Stimulated activated CD8-positive, alpha-beta memory T cell treated with anti-CD3 and anti-CD28 coated beads, Interleukin-12 subunit alpha, Interleukin-12 subunit beta, amount 100 ng/mL, for 24 hours (primary cell): ENCODE data around the gene LRRC8A.
A peak's percentile ranks its signal among the peaks of the same experiment; 100 is the strongest.
"Not testable (repeated sequence)": the region's sequence is repeated elsewhere in the genome, so short reads cannot be mapped to it uniquely, and the experiment has no call there.

Source experiments
- DNase-seq: peaks from one replicate; pipeline ENCODE4 v3.0.0-alpha.2; 2020; ENCODE audit errors: extremely low read depth

The LRRC8A gene

DNA sequence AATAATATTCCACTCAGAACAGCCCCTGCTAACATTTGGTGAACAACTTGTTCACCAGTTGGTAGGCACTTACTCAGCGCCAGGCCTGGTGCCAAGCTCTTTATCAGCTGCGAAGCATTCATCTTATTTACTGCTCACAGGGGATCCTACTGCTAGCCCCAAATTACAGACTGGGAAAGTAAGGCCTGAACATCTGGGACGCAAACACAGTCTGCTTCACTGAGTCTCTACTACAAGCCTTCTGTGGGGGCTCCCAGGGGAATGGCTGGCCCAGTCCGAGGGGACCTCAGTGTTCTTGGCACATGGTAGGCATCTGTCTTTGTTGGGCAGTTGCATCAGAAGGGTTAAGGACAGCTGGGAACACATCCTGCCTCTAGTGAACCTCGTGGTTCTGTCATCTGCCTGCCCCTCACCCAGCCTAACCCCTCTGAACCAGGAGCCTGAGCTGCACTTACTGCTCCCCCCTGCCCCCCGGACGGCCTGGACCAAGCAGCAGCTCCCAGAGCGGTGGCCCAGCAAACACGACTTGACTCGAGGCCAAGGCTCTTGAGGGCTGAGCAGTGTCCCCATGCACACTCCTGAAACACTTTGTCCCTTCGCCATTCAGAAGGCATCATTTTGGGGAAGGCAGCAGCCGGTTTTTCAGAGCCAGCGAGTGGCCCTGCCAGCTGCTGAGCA, 38.6 kb downstream of the LRRC8A start, which contains the start of gene PHYHD1:
PHYHD1 (plus strand) TSS at position 602 of the 678 bp plus-strand sequence. CDS start 1,342 bp downstream, outside the sequence.
- no peak for DNase-seq

DNA sequence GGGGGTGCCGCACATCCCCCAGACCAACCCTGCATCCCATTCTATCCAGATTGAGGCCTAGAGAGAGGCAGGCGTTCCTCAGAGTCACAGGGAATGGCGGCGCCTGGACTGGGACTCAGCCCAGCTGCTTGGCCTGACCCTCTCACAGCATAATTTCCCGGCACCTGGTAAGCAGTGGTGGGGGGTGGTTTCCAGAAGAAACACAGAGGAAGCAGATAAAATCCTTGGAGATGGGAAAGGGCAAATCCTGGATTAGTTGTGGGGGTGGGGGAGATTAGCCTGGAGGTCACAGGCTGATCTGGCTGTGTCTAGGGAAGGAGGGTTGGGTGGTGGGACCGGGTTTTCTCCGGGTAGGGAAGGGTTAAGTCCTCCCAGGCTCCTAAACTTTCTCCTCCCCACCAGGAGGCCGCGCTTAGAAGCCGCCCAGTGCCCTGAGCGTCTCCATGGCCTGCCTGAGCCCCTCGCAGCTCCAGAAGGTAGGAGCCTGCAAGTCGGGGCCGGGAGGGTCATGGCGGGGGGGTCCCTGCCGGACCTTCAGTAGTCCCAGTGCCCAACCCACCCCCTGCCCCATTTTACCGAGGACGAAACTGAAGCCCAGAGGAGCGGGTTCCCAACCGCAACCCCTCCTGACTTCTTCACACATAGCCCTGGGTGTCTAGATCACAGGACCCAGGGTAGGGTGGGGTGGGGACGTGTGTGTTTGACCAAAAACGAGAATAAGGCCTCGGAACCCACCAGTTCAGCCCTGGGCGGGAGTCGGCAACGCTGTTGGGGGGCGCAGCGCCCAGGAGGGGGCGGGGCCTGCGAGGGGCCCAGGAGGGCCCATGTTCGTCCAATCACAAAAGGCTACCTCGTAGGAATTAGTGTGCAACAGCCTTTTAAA, 40.2 kb downstream of the LRRC8A start:
- no peak for DNase-seq

DNA sequence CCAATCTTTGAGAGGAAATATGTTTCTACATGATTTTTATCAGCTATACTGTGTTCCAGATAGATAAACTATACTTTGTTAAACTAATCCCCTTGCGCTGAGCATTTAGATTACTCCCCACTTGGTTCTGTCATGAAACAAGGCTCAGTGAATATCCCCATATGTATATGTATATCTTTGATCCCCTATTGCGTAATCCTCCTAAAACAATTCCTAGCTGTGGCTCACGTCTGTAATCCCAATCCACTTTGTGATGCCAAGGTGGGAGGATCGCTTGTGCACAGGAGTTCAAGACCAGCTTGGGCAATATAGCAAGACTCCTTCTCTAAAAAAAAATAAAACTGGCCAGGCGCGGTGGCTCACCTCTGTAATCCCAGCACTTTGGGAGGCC, 41.6 kb downstream of the LRRC8A start:
- DNase-seq: no peak

DNA sequence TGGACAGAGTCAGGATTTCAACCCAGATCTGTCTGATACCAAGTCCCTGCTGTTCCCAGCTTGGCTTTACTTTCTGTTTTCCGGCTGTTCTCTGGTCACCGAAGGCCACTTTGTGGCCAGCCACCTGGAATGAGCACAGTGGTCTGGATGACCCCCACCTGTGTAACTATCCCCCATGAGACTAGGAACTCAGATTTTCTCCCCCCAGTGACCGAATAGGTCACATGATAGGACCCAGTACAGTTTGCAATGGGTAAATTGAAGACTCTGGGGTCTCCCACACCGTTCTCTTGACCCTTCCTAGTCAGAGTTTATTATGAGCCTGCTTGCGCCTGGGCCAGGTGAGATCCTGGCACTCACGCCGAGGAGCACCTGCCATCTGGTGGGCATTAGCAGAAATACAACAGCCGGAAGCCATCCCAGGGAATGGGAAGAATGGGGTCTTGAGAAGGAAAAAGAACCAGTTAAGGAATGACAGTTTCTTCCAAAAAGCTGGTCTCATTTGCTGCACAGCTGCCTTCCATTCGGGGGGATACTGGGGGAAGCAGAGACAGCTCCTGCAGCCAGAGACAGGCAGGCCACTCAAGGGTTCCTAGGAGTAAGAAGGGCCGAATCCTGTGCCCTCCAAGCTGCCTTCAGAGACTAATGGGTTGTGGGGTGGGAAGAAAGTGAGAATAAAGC, 45.9 kb downstream of the LRRC8A start:
- DNase-seq: no peak

DNA sequence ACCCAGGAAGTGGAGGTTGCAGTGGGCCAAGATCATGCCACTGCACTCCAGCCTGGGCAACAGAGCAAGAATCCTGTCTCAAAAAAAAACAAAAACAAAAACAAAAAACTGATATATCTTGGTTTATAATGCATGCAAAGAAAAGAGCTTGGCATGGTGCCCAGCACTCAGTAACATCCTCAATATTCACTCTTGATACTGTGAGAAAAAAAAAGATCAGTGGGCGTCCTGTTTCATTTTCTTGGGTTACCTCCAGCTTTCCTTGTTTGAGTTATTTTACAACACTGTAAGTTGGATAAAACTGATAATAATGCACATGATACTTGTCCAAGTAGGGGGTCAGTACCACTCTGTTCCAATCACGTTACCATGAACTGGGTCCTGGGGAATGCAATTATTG, 46.7 kb downstream of the LRRC8A start:
- no peak for DNase-seq

DNA sequence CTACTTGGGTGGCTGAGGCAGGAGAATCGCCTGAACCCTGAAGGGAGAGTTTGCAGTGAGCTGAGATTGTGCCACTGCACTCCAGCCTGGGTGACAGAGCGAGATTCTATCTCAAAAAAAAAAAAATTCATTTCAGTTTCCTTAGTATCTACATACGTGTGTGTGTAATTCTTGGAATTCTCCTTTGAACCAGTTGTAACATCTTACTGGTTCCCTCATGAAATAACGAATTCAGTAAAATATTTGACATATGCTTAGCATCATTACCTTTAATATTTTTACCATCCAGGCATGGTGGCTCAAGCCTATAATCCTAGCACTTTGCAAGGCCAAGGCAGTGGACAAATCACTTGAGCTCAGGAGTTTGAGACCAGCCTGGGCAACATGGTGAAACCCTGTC, 47.6 kb downstream of the LRRC8A start:
- no peak for DNase-seq

DNA sequence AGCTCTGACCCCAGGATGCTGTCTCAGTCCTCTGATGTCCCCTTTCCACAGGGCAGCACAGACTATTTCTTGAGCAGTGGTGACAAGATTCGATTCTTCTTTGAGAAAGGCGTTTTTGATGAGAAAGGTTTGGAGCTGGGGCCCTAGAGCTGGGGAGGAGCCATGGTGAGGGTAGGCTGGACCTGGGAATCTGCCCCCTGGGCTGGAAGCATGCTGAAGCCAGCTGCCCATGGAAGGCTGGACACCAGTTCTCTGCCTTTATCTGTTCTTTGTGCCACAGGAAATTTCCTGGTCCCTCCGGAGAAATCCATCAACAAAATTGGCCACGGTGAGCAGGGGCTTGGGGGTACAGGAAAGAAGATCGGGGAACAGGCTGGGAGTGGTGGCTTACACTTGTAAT, 51.8 kb downstream of the LRRC8A start:
- no peak for DNase-seq

DNA sequence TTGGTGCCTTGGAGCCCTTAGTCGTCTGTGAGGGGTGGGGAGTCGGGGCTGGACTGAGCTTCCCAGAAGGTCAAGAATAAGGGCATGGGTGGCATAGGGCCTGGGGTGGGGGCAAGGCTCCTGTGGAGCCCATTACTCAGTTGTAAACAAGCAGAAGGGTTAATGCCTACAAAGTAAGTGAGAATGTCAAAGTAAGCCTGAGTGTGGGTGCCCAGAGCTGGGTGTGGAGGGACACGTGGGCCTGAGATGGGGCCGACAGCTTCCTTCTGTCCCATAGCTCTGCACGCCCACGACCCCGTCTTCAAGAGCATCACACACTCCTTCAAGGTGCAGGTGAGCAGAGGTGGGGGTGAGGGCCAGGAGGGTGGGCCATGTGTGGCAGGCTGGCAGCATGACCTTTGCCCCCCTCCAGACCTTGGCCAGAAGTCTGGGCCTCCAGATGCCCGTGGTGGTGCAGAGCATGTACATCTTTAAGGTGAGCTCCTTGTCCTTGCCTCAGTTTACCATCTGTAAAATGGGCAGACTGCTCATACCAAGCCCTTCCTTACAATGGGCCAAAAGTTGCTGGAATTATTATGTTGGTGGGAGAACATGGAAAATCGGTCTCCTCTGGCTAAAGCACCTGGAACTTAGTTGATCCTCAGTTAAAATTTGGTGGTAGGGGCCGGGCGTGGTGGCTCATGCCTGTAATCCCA, 54.4 kb downstream of the LRRC8A start:
- DNase-seq: no peak

DNA sequence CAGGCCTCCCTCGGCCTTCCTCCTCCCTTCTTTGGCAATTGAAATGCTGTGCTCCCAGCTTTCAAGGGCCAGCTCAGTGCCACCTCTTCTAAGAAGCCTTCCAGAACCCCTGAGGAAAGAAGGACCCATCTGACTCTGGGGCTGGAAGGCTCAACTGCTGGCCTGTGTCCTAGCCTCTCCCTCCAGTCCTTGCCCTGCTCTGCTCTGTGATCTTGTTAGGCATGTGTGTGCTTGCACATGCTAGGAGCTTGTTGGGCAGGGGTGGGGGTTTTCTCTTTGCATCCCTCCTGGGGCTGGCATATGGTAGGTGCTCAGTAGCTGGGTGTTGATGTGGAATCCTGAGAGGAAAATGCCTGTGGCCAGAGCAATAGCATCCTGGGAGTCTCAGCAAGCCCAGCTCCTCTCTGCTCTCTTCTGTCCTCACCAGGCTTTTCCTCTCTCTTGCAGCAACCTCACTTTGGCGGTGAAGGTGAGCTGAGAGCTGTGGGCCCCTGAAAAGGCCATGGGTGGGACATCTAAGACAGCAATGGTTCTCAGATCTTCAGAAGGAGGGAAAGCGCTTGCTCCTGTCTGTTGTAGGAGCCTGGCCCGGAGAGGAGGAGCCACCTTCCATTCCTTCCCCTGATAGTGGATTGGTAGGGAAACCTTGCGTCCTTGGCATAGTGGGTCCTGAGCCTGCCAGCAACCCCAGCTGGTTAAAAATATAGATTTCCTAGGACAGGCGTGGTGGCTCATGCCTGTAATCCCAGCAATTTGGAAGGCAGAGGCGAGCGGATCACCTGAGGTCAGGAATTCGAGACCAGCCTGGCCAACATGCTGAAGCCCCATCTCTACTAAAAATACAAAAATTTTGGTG, 55.6 kb downstream of the LRRC8A start:
- no peak for DNase-seq

DNA sequence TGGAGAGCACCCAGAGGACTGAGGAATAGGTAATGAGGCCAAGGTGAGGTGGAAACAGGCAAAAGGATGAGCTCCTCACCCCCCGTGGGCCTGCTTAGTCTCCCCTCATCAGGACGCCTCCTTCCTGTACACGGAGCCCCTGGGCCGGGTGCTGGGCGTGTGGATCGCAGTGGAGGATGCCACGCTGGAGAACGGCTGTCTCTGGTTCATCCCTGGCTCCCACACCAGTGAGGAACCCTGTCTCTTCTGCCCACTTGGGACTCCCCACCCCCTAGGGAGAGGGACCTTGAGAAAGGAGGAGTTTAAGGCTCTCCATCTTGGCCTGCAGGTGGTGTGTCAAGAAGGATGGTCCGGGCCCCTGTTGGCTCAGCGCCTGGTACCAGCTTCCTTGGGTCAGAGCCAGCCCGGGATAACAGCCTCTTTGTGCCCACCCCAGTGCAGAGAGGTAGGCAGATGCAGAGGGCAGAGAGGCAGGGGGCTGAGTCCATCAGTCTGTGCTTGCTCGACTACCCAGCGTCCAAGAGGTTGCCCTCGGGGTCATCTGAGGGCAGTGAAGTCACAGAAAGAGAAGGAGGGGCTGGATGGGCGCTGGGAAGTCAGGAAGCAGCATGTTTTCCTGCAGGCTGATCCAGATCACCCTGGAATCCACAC, 58.5 kb downstream of the LRRC8A start:
- no peak for DNase-seq

DNA sequence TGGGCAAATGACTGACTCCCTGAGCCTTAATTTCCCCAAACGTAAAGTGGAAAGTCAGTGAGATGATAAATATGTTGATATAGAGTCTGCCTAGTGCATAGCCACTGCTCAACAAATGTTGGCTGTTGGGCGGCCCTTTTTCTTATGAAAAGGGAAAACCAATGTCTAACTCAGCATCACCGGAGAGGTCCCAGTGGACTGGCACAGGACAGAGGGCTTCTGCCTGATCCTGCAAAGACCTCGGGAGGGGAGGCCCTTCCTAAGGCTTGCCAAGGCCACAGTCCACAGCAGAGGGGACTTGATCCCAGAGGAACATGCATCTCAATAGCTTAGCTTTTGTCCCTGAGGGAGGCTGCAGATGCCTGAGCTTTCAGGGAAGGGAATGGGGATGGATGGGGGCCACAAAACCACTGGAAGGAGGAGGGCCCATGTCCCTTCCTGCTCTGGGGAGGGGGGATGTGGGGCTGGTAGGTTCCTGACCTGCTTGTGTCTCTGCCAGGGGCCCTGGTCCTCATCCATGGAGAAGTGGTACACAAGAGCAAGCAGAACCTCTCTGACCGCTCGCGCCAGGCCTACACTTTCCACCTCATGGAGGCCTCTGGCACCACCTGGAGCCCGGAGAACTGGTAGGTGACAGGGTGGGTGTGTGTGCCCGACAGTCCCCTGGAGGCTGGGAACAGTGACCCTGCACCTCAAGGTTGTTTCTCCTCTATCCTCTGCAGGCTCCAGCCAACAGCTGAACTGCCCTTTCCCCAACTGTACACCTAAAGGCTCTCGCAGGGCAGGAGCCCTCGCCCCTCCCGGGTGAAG, 59.2 kb downstream of the LRRC8A start:
- no peak for DNase-seq

DNA sequence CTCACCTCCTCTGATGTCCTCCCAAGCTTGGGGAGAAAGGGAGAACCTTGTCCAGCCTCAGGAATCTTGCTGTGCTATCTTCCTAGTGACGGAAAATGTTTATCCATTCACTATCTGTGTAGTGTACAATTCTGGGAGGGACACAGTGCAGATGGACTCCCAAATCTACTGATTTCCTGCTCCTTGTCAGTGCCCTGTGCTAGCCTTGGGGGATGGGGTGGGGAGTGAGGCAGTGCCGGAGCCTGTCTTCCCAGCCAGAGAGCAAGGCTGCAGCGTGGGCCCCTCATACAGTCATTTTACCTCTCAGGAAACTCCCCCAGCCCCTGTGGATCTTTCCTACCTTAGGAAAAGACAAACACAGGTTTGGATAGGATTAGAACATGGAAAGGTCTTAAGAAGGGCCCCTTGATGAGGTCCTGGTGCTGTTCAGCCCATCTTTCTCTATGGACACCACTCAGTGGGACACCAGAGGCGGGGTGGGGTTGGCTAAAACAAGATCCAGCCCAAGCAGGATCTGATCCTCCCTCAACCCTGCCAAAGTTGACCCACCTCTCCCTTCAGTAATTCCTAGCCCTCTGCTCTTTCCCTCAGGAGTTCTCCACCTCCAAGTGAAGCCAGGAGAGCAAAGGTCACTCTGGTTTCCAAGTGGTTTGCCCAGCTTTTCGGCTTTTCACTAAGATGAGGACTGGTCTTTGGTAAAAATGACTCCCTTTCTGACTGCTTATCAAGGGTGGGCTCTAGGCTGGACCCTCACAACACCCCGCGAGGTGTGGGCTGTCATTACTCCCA, 62.1 kb downstream of the LRRC8A start:
- DNase-seq: no peak

DNA sequence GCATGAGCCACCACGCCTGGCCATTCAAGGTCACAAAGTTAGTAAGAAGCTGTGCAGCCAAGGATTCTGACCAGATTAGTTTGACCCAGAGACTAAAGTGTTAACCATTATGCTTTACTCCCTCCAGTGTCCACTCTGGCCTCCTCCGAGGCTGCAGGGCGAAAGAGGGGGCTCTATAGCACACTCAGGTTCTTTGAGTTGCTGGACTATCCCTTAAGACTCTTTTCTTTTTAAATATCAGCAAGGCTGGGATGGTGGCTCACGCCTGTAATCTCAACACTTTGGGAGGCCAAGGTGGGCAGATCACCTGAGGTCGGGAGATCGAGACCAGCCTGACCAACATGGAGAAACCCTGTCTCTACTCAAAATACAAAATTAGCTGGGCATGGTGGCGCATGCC, 63.0 kb downstream of the LRRC8A start:
- DNase-seq: not testable (repeated sequence)

DNA sequence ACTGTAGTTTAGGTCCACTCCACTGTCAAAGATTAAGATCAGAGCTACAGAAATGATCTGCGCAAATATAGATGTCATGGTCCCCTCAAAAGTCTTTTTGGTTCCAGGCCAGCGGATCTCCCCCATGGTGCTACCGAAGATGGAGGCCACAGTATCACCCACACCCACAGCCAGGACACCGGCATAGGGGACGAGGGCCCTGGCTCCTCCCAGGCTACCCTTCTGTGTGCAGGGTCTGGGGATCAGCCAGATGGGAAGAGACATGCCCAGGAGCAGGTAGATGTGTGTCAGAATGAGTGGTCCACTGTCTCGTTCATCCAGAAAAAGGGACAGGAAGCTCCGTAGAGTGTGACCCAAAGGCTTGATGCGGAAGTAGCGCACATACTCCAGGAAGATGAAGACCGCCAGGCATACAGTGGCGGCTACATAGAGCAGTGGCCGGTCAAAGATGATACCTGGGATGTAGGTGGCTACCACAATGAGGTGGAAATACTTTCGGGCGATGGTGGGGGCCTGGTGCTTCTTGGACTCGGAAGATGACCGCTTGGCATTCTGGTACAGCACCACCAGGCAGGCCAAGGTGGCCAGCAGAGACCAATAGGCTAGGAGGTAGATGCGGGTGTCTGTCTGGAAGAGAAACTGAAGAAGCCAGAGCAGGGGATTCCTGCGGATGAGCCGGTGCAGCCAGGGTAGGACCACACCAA, 64.0 kb downstream of the LRRC8A start:
- no peak for DNase-seq

DNA sequence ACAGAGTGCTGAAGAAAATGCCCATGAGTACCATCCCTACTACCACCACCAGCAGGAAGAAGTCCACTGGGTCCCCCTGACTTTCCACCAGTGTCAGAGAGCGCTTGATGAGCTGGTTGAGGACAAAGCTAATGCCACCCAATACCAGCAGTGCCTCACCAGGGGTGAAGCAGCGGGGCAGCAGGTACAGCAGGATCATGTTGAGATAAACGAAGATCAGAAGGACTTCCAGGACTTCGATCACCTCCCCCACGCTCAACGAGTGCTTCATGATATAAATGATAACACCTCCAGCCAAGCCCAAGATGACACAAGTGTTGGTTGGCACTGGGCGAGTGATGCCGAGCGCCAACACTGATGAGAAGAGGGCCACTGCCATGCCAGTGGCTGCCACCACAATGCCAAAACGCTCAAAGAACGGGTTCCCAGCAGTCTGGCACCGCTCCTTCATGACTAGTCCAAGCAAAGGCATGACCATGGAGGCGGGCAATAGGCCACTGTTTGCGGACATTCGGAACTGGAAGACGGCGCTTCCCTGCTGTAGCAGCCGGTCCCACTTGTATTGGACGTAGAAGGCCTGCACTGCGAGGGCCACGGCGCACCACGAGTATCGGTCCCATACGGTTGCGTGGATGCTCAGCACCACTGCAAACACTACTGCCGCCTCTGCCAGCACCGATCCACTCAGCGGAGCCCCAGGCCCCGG, 64.8 kb downstream of the LRRC8A start:
- DNase-seq: no peak

DNA sequence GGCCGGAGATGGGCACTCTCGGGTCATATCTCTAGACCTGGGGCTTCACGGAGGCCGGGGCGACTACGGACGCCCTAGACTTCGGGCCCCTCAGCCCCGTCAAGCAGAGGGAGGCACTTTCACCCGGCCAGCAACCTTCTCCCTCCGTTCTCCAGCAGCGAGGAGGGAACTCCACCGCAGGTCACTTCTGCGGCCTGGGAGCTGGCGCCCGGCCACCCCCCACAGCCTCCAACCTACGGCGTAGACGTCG, 65.3 kb downstream of the LRRC8A start:
- DNase-seq: no peak

DNA sequence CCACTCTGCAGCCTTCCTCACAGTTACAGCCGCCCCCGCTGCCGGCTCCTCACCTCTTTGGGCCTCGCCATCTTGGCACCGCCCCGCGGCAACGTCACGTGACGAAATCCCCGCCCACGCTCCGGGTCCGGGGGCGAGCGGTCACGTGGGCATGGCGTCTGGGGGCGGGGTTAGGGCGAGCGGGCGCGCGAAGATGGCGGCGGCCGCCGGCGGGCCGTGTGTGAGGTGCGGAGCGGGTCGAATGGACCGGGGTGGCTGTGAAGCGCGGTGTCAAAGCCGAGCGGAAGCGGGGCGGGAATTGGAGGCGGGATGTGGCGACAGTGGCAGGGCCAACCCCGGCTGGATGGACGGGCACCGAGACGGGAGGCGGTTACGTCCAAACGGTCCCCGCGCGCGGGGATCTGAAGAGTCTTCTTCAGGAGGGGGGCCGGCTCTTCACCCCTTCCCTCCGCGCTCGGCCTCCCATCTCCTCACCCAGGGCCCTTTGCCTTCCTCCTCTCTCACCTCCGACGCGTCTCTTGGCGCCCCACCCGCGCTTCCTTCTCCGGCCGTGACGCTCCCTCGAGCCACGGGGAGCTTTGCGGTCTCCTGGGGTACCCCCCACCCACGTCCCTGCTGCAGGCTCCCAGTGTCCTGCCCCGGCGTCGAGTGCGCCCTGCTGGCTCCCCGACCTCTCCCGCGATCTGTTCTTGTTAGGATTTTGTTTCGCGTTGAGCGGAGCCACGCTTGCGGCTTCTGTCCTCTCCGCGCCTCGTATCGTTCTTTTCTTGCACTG, 65.8 kb downstream of the LRRC8A start, which contains the start of the genes DOLK and NUP188:
DOLK (minus strand) TSS at position 77 of the 775 bp plus-strand sequence. CDS start 300 bp downstream, outside the sequence.
NUP188 (plus strand) TSS at position 173 of the 775 bp plus-strand sequence; CDS start at position 194, 21 bp downstream.
- peak; percentile 99 for DNase-seq
